Gastroesophageal sphincter (tissue), 4 donors: Measurements from ENCODE around the gene ZNF140. TPM values are rescaled to one million over a fixed set of nuclear protein-coding genes. Genes with fewer than 3 reads are reported as not detected.

Experiments
- ATAC-seq: fragments of 150-250 bp; one replicate; pipeline ENCODE4 v1.9.1; 2016; ENCODE audit warnings: mild to moderate bottlenecking, moderate library complexity
- H3K27ac ChIP-seq, 4 donors: fragments of 200-600 bp; sonication (generic) in 3 of 4; 1 replicate in 3 of 4; 2 replicates in 1 of 4; pipeline ENCODE4 v1.5.1; 2016 to 2019
- H3K27me3 ChIP-seq: fragments of 200-600 bp; sonication (generic); one replicate; pipeline ENCODE4 v1.5.1; 2019
- H3K36me3 ChIP-seq, 2 donors: fragments of 200-600 bp; sonication (generic); one replicate each; pipeline ENCODE4 v1.5.1; 2019; ENCODE audit warnings: control low read depth in 1 of 2
- H3K4me1 ChIP-seq, 3 donors: fragments of 200-600 bp; sonication (generic); 1 replicate in 2 of 3; 2 replicates in 1 of 3; pipeline ENCODE4 v1.5.1; 2016 to 2019; ENCODE audit warnings: control low read depth in 2 of 3
- H3K4me3 ChIP-seq, 2 donors: fragments of 200-600 bp; sonication (generic); one replicate each; pipeline ENCODE4 v1.5.1; 2019; ENCODE audit warnings: mild to moderate bottlenecking in 1 of 2, moderate library complexity in 1 of 2
- H3K9me3 ChIP-seq, 3 donors: fragments of 200-600 bp; sonication (generic); one replicate each; pipeline ENCODE4 v1.5.1; 2017 to 2019; ENCODE audit warnings: control low read depth in 2 of 3
- EP300 ChIP-seq: sonication (generic); formaldehyde crosslinking; IDR thresholded peaks from one replicate; pipeline ENCODE4 v1.6.1; 2017; ENCODE audit warnings: antibody characterized with exemption, mild to moderate bottlenecking
- POLR2A ChIP-seq, 2 donors: fragments of 450-650 bp; IDR thresholded peaks; one replicate each; pipeline ENCODE4 v1.6.1; 2017; ENCODE audit warnings: antibody characterized with exemption in 2 of 2, mild to moderate bottlenecking in 2 of 2, moderate library complexity in 1 of 2
- POLR2AphosphoS5 ChIP-seq: sonication (generic); formaldehyde crosslinking; IDR thresholded peaks from one replicate; pipeline ENCODE4 v1.6.1; 2017; ENCODE audit warnings: antibody characterized with exemption
- WGBS, 2 donors: methylation state at CpG; one replicate each; pipeline ENCODE4 v1.1.5; 2018; ENCODE audit warnings: low coverage in 1 of 2; 5-methylcytosine and 5-hydroxymethylcytosine counted together
- total RNA-seq, 4 donors: library from RNA; depleted of rRNA; stranded (reverse); fragments of >200 nt; gene quantifications; one replicate each; pipeline ENCODE4 v1.1.0, GENCODE V29; 2016
- TF ChIP-seq, protein P1 (sequence below), 4 experiments: fragments of 200-600 bp in 2 of 4; fragments of 450-650 bp in 2 of 4; sonication (generic) in 1 of 4; IDR thresholded peaks; one replicate each; pipeline ENCODE4 v1.5.1; 2017 to 2019; ENCODE audit warnings: antibody characterized with exemption in 4 of 4, mild to moderate bottlenecking in 2 of 4, moderate library complexity in 2 of 4

ZNF140 gene
- total RNA-seq, 4 donors from 2014 or later = 9.7 to 29.7 (median 13.7) TPM

DNA sequence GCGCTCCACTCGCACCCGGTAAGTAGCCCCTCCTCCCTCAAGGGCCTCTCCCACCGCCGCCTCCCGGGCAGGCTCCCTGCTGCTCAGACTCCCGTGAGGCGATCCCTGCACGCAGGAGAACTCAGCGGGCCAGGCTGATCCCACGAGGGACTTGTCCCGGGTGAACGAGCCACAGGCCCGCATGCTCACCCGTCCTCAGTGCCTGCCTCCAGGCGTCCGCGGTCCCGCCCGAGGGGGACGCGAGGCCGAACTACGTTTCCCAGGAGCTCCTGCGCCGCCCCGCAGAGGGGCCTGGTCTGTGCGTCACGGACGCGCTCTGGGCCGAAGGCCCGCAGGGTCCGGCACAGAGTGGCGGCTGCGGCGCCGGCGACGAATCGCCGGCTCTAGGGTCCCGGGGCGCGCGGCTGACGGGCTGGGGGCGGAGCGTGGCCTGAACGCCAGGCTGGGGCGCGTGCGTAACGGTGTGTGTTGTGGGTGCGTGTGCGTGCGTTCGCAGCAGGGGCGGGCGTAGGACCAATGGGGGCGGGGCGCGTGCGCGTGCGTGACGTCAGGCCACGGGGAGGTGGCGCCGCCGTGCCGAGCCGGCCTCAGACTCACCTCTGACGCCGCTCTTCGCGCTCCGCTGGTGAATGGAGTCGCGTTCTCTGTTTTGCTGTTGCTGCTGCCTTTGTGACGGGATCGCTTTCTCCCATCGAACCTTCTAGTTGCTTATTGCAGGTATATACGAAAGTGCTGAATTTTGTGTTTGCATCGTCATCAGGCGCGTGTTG is 49.5 kb downstream of the ZNF140 start, which contains the start of the genes ZNF10 and ZNF891:
Gene ZNF10 (plus strand): TSS at position 590 of the 770 bp plus-strand sequence. CDS start 13,866 bp downstream, outside the sequence.
Gene ZNF891 (minus strand): TSS at position 237 of the 770 bp plus-strand sequence. CDS start 8,356 bp downstream, outside the sequence.
- Histone ChIP-seq H3K9me3 (peaks cover 0 to 70% (median 0%) of the 10 kb centered on the region in 3 donors), H3K4me1 (peaks cover 0 to 13% (median 0%) of the 10 kb centered on the region in 3 donors), H3K4me3 (peak within 1 kb of the TSS; percentile 70 to 88), H3K36me3 (peaks cover 0 to 67% of the 10 kb centered on the region in 2 donors), H3K27ac (peak within 1 kb of the TSS; percentile 85 to 99 (median 98)), H3K27me3 (no peaks in the 10 kb centered on the region)
- 0% methylated on average over 2 to 13 of the region's 87 CpGs for WGBS, 2 donors
- peak; percentile 88 for TF ChIP-seq POLR2AphosphoS5
- TF ChIP-seq, protein P1, sequence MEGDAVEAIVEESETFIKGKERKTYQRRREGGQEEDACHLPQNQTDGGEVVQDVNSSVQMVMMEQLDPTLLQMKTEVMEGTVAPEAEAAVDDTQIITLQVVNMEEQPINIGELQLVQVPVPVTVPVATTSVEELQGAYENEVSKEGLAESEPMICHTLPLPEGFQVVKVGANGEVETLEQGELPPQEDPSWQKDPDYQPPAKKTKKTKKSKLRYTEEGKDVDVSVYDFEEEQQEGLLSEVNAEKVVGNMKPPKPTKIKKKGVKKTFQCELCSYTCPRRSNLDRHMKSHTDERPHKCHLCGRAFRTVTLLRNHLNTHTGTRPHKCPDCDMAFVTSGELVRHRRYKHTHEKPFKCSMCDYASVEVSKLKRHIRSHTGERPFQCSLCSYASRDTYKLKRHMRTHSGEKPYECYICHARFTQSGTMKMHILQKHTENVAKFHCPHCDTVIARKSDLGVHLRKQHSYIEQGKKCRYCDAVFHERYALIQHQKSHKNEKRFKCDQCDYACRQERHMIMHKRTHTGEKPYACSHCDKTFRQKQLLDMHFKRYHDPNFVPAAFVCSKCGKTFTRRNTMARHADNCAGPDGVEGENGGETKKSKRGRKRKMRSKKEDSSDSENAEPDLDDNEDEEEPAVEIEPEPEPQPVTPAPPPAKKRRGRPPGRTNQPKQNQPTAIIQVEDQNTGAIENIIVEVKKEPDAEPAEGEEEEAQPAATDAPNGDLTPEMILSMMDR (IDR thresholded peaks at IDR 0.05) = peak in 2 of 4 experiments; percentile 6 to 23
- TF ChIP-seq POLR2A (IDR thresholded peaks at IDR 0.05) = peak; percentile 69 to 75
- TF ChIP-seq EP300 = peak; percentile 68
- peak; percentile 98 for ATAC-seq

DNA sequence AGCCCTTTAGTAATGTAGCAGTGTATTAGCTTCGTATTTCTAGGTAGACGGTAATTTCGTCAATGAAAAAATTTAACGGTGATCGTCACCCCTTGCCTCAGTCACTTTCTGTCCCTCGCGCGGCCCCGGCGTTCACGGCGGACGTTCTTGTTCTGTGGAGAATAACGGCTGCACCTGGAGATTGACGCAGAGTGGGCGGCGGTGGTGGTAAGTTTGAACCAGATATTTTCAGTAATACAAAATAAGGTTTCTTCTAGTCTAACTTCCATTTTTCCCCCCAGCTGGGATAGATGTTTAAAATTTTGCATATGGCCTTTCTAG is 50.0 kb downstream of the ZNF140 start:
- H3K4me3 ChIP-seq = peak overlapping the region; percentile 70 to 88
- peaks cover 0 to 67% of the 10 kb centered on the region in 2 donors for H3K36me3 ChIP-seq
- peak overlapping the region; percentile 85 to 99 (median 98) for H3K27ac ChIP-seq
- H3K9me3 ChIP-seq = peaks cover 0 to 70% (median 0%) of the 10 kb centered on the region in 3 donors
- peaks cover 0 to 13% (median 0%) of the 10 kb centered on the region in 3 donors for H3K4me1 ChIP-seq
- 0 to 2% methylated on average over 14 of the region's 17 CpGs for WGBS, 2 donors
- H3K27me3 ChIP-seq = no peaks in the 10 kb centered on the region
- TF ChIP-seq POLR2A (IDR thresholded peaks at IDR 0.05) (no peak), POLR2AphosphoS5 (no peak), EP300 (no peak)
- TF ChIP-seq, protein P1 (IDR thresholded peaks at IDR 0.05) = no peak
- no peak for ATAC-seq

DNA sequence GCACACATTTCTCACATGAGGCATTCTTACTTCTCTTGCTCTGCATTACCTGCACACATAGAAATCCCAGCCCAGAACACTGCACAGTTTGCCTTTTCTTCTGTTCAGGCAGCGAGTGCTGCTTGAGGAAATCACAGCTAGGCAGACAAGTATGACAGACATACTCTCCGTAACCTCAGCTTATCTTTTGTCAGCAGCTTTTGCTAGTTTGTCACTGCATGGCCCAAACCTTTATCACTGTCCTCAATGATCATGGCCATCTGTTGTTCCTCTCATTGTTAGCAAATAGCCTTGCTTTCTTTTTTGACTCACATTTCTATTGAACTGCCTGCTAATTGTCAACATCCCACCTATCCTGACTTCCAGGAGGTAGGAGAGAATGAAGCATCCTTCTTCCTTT is 55.0 kb downstream of the ZNF140 start:
- 100% methylated on average over 1 to 2 of the region's 2 CpGs for WGBS, 2 donors
- H3K9me3 ChIP-seq = peaks cover 0 to 86% (median 0%) of the 10 kb centered on the region in 3 donors
- no peak for ATAC-seq
- no peak overlapping the region for H3K27ac ChIP-seq
- H3K27me3 ChIP-seq = no peaks in the 10 kb centered on the region
- peaks cover 0 to 5% (median 0%) of the 10 kb centered on the region in 3 donors for H3K4me1 ChIP-seq
- TF ChIP-seq POLR2A (IDR thresholded peaks at IDR 0.05) (no peak), EP300 (no peak), POLR2AphosphoS5 (no peak)
- TF ChIP-seq, protein P1 (IDR thresholded peaks at IDR 0.05) = no peak
- H3K36me3 ChIP-seq = peaks cover 7 to 87% of the 10 kb centered on the region in 2 donors
- H3K4me3 ChIP-seq = no peak overlapping the region

DNA sequence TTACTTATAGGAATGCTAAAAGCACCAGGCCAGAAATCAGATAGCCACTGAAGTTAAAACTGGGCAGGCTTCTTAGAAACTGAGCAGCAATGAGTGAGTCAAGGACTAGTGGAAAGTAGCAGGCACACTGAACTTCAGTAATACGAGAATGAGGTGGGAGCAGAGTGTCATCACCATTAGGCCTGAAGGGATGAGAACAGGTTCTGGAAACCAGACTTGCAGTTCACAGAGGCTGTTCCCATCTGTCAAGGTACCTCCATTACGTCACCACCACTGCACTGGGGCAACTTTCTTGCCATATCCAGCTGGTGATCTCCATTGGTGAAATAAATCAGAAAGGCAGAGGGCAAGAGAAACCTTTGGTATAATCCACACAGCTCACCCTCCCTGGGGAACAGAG is 65.3 kb downstream of the ZNF140 start:
- TF ChIP-seq POLR2A (IDR thresholded peaks at IDR 0.05) (no peak), EP300 (no peak), POLR2AphosphoS5 (no peak)
- TF ChIP-seq, protein P1 (IDR thresholded peaks at IDR 0.05) = no peak
- H3K4me3 ChIP-seq = no peak overlapping the region
- peaks cover 13 to 100% of the 10 kb centered on the region in 2 donors for H3K36me3 ChIP-seq
- no peaks in the 10 kb centered on the region for H3K4me1 ChIP-seq
- ATAC-seq = no peak
- peaks cover 4 to 100% (median 4%) of the 10 kb centered on the region in 3 donors for H3K9me3 ChIP-seq
- no peaks in the 10 kb centered on the region for H3K27me3 ChIP-seq
- WGBS, 2 donors = 88 to 92% methylated on average over 1 to 2 of the region's 2 CpGs
- no peak overlapping the region for H3K27ac ChIP-seq
